ENCODE measurements around the gene KRTAP5-6. TPM values are rescaled to one million over a fixed set of nuclear protein-coding genes. Genes with fewer than 3 reads are reported as not detected.

KRTAP5-6 gene
- not detected for total RNA-seq

GRCh38 chr11:1696608-1697570, at the start of gene KRTAP5-6:
KRTAP5-6 (plus strand) TSS chr11:1697195; CDS start chr11:1697246, 51 bp downstream.
- no peak within 1 kb of the TSS for H3K4me3 Mint-ChIP-seq
- H3K9me3 Mint-ChIP-seq: peaks cover 4% of the 10 kb centered on the region
- H3K4me1 Mint-ChIP-seq: peaks cover 18% of the 10 kb centered on the region
- H3K36me3 Mint-ChIP-seq: peaks cover 1% of the 10 kb centered on the region
- peaks cover 14% of the 10 kb centered on the region for H3K27me3 Mint-ChIP-seq
- DNase-seq: no peak
- no peak within 1 kb of the TSS for H3K27ac Mint-ChIP-seq

GRCh38 chr11:1647901-1648652, 48.9 kb upstream of the KRTAP5-6 start:
- Mint-ChIP-seq H3K4me1 (no peaks in the 10 kb centered on the region), H3K4me3 (no peak overlapping the region), H3K27ac (no peak overlapping the region), H3K36me3 (no peaks in the 10 kb centered on the region), H3K27me3 (peaks cover 8% of the 10 kb centered on the region), H3K9me3 (no peaks in the 10 kb centered on the region)
- no peak for DNase-seq

GRCh38 chr11:1648653-1649420, 48.2 kb upstream of the KRTAP5-6 start:
- H3K9me3 Mint-ChIP-seq: no peaks in the 10 kb centered on the region
- no peak overlapping the region for H3K4me3 Mint-ChIP-seq
- H3K36me3 Mint-ChIP-seq: no peaks in the 10 kb centered on the region
- H3K27ac Mint-ChIP-seq: no peak overlapping the region
- no peaks in the 10 kb centered on the region for H3K4me1 Mint-ChIP-seq
- H3K27me3 Mint-ChIP-seq: peaks cover 9% of the 10 kb centered on the region
- DNase-seq: no peak

- peaks cover 15% of the 10 kb centered on the region for H3K27me3 Mint-ChIP-seq
- H3K4me1 Mint-ChIP-seq: no peaks in the 10 kb centered on the region
- no peak overlapping the region for H3K27ac Mint-ChIP-seq
- no peak for DNase-seq
- H3K4me3 Mint-ChIP-seq: no peak overlapping the region
- no peaks in the 10 kb centered on the region for H3K36me3 Mint-ChIP-seq
- H3K9me3 Mint-ChIP-seq: no peaks in the 10 kb centered on the region
Measured at GRCh38 chr11:1650034-1650917, 46.7 kb upstream of the KRTAP5-6 start.

GRCh38 chr11:1650918-1651262, 46.1 kb upstream of the KRTAP5-6 start:
- DNase-seq: no peak
- Mint-ChIP-seq H3K27me3 (peaks cover 15% of the 10 kb centered on the region), H3K4me3 (no peak overlapping the region), H3K36me3 (no peaks in the 10 kb centered on the region), H3K4me1 (no peaks in the 10 kb centered on the region), H3K27ac (no peak overlapping the region), H3K9me3 (no peaks in the 10 kb centered on the region)

- no peak for DNase-seq
- no peak overlapping the region for H3K4me3 Mint-ChIP-seq
- no peak overlapping the region for H3K27ac Mint-ChIP-seq
- H3K27me3 Mint-ChIP-seq: peaks cover 15% of the 10 kb centered on the region
- H3K4me1 Mint-ChIP-seq: no peaks in the 10 kb centered on the region
- no peaks in the 10 kb centered on the region for H3K9me3 Mint-ChIP-seq
- H3K36me3 Mint-ChIP-seq: no peaks in the 10 kb centered on the region
Measured at GRCh38 chr11:1651411-1651980, 45.5 kb upstream of the KRTAP5-6 start.

- Mint-ChIP-seq H3K36me3 (no peaks in the 10 kb centered on the region), H3K27ac (no peak overlapping the region), H3K27me3 (peaks cover 15% of the 10 kb centered on the region), H3K9me3 (no peaks in the 10 kb centered on the region), H3K4me3 (no peak overlapping the region), H3K4me1 (no peaks in the 10 kb centered on the region)
- DNase-seq: no peak
Measured at GRCh38 chr11:1652026-1652425, 45.0 kb upstream of the KRTAP5-6 start.

- Mint-ChIP-seq H3K27me3 (peaks cover 12% of the 10 kb centered on the region), H3K4me3 (no peak overlapping the region)
- DNase-seq: no peak
Measured at GRCh38 chr11:1652442-1652770, 44.6 kb upstream of the KRTAP5-6 start.

GRCh38 chr11:1652771-1653540, 44.0 kb upstream of the KRTAP5-6 start:
- no peak overlapping the region for H3K27ac Mint-ChIP-seq
- H3K9me3 Mint-ChIP-seq: no peaks in the 10 kb centered on the region
- H3K36me3 Mint-ChIP-seq: no peaks in the 10 kb centered on the region

More at GRCh38 chr11:1652442-1652770, 44.6 kb upstream of the KRTAP5-6 start:
- H3K27ac Mint-ChIP-seq: no peak overlapping the region
- H3K9me3 Mint-ChIP-seq: no peaks in the 10 kb centered on the region
- no peaks in the 10 kb centered on the region for H3K4me1 Mint-ChIP-seq
- H3K36me3 Mint-ChIP-seq: no peaks in the 10 kb centered on the region

GRCh38 chr11:1653541-1654387, 43.2 kb upstream of the KRTAP5-6 start:
- H3K36me3 Mint-ChIP-seq: no peaks in the 10 kb centered on the region
- no peak for DNase-seq
- H3K4me1 Mint-ChIP-seq: no peaks in the 10 kb centered on the region
- H3K27me3 Mint-ChIP-seq: peaks cover 20% of the 10 kb centered on the region
- H3K9me3 Mint-ChIP-seq: no peaks in the 10 kb centered on the region
- no peak overlapping the region for H3K4me3 Mint-ChIP-seq
- no peak overlapping the region for H3K27ac Mint-ChIP-seq

More at GRCh38 chr11:1652771-1653540, 44.0 kb upstream of the KRTAP5-6 start:
- Mint-ChIP-seq H3K4me3 (no peak overlapping the region), H3K4me1 (no peaks in the 10 kb centered on the region), H3K27me3 (peaks cover 12% of the 10 kb centered on the region)
- DNase-seq: peak; percentile 75

- Mint-ChIP-seq H3K4me3 (no peak overlapping the region), H3K9me3 (no peaks in the 10 kb centered on the region), H3K4me1 (peaks cover 1% of the 10 kb centered on the region), H3K27ac (no peak overlapping the region), H3K27me3 (peaks cover 27% of the 10 kb centered on the region), H3K36me3 (no peaks in the 10 kb centered on the region)
- no peak for DNase-seq
Measured at GRCh38 chr11:1654388-1655167, 42.4 kb upstream of the KRTAP5-6 start.

All from activated naive CD8-positive, alpha-beta T cell treated with anti-CD3 and anti-CD28 coated beads for 36 hours (primary cell).